ENCODE measurements around the gene AJAP1. TPM values are rescaled to one million over a fixed set of nuclear protein-coding genes. Genes with fewer than 3 reads are reported as not detected.

The AJAP1 gene
- total and polyA plus RNA-seq, 2 donors (not counting 1 experiment from before 2014, with no cell fraction given), result not detected

DNA sequence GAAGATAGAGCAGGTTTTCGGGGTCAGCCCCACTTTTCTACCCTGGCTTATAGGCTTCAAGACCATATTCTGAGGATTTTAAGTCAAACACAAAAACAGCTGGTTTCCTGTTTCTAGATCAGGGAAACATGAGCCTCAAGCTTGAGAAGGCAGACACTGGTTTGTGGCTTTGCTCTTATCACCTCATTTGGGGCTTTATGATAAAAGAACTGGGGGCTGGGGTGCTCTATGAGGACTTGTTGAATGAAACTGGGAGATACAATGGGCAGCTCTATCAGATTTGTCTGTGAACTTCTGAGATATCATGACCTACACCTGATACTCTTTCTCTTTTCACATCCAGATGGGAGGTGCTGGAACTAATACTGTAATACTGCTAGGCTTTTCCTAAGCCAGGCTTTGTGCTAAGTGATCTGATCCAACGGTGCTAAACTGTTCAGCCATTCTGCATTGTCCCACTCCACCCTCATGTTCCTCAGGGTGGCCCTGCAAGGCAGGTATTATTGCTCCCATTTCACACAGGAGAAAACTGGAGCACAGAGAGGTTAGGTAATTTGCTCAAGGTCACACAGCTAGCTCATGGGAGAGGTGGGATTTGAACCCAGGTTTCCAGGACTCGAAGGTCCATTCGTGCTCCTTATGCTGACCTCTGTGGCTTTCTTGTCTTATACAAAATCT, 6.6 kb downstream of the AJAP1 start:
- no peaks in the 10 kb centered on the region for H3K9me3 Mint-ChIP-seq (ENCODE audit: insufficient read depth)
- peaks cover 46% of the 10 kb centered on the region for H3K27me3 Mint-ChIP-seq

DNA sequence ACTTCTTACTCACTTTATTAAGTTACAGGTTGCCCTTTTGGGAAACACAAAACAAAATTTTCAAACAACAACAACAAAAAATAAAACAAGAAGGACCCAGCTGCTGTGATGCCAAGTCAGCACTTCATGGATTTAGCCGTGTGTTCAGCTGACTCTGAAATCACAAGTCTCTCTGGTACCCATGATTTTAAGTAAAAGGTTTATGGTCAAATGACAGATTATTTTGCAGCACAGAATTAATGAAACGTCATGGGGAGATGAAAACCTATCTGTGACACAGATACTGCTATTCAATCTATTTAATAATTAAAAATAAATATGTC, 7.1 kb downstream of the AJAP1 start:
- Histone ChIP-seq H3K27me3 (replicated peaks in 1 of 4; ENCODE audit: control extremely low read depth in 1 of 4, control insufficient read depth in 3 of 4, insufficient read depth in 4 of 4, low read length in 3 of 4) (peaks cover 0 to 20% (median 9%) of the 10 kb centered on the region in 4 experiments), H3K9me3 (ENCODE audit: control extremely low read depth in 1 of 3, control insufficient read depth in 2 of 3, insufficient read depth in 1 of 3, low read length in 2 of 3) (peaks cover 0 to 5% (median 0%) of the 10 kb centered on the region in 3 donors), H3K4me1 (ENCODE audit: control insufficient read depth in 2 of 2, insufficient read depth in 2 of 2, low read length in 2 of 2) (no peaks in the 10 kb centered on the region), H3K4me3 (ENCODE audit: control extremely low read depth in 1 of 5, extremely low read depth in 1 of 5, insufficient read depth in 1 of 5, low read depth in 2 of 5, low read length in 4 of 5) (no peak overlapping the region), H3K36me3 (replicated peaks in 1 of 2; ENCODE audit: control extremely low read depth in 1 of 2, control insufficient read depth in 1 of 2, extremely low read depth in 1 of 2, insufficient read depth in 2 of 2, low read length in 1 of 2) (no peaks in the 10 kb centered on the region), H3K4me2 (replicated peaks; ENCODE audit: low read depth, low read length, poor library complexity, severe bottlenecking) (no peak overlapping the region), H3K9ac (ENCODE audit: low read length) (no peak overlapping the region), H3K79me2 (ENCODE audit: control insufficient read depth, insufficient read depth, low read length) (no peaks in the 10 kb centered on the region), H3K27ac (ENCODE audit: low read length in 2 of 2) (no peak overlapping the region), H4K20me1 (ENCODE audit: control insufficient read depth, insufficient read depth, low read length, poor library complexity, severe bottlenecking) (no peaks in the 10 kb centered on the region), H2AFZ (ENCODE audit: insufficient read depth, low read depth, low read length, poor library complexity, severe bottlenecking) (no peak overlapping the region)
- H3K4me3 Mint-ChIP-seq, result no peak overlapping the region
- H3K27ac Mint-ChIP-seq, result no peak overlapping the region
- H3K27me3 Mint-ChIP-seq, result peaks cover 42% of the 10 kb centered on the region
- ATAC-seq (ENCODE audit: low read depth) (no peak), DNase-seq (no peak)
- POLR2A ChIA-PET, result no interaction called here
- intact Hi-C loops (cut with micrococcal nuclease), result no loop called here
- H3K4me1 Mint-ChIP-seq, result peaks cover 1% of the 10 kb centered on the region
- 100% methylated on average over 1 of the region's 2 CpGs for WGBS (ENCODE audit: insufficient coverage)
- CTCF ChIA-PET, result no interaction called here
- H3K9me3 Mint-ChIP-seq (ENCODE audit: insufficient read depth), result no peaks in the 10 kb centered on the region
- TF ChIP-seq CTCF (IDR thresholded peaks at IDR 0.05), result no peak
- TF ChIP-seq EZH2 (IDR thresholded peaks at IDR 0.05; ENCODE audit: borderline replicate concordance, insufficient read depth, low read depth, low read length, poor library complexity, severe bottlenecking), result no peak

More for the DNA sequence above, 6.6 kb downstream of the AJAP1 start:
- Mint-ChIP-seq H3K27ac (no peak overlapping the region), H3K4me3 (no peak overlapping the region), H3K4me1 (peaks cover 3% of the 10 kb centered on the region)
- Histone ChIP-seq H3K9ac (ENCODE audit: low read length) (no peak overlapping the region), H3K4me3 (ENCODE audit: control extremely low read depth in 1 of 5, extremely low read depth in 1 of 5, insufficient read depth in 1 of 5, low read depth in 2 of 5, low read length in 4 of 5) (no peak overlapping the region), H3K79me2 (ENCODE audit: control insufficient read depth, insufficient read depth, low read length) (no peaks in the 10 kb centered on the region), H3K4me1 (ENCODE audit: control insufficient read depth in 2 of 2, insufficient read depth in 2 of 2, low read length in 2 of 2) (no peaks in the 10 kb centered on the region), H3K4me2 (replicated peaks; ENCODE audit: low read depth, low read length, poor library complexity, severe bottlenecking) (no peak overlapping the region), H4K20me1 (ENCODE audit: control insufficient read depth, insufficient read depth, low read length, poor library complexity, severe bottlenecking) (no peaks in the 10 kb centered on the region), H3K9me3 (ENCODE audit: control extremely low read depth in 1 of 3, control insufficient read depth in 2 of 3, insufficient read depth in 1 of 3, low read length in 2 of 3) (peaks cover 0 to 5% (median 0%) of the 10 kb centered on the region in 3 donors), H3K27me3 (replicated peaks in 1 of 4; ENCODE audit: control extremely low read depth in 1 of 4, control insufficient read depth in 3 of 4, insufficient read depth in 4 of 4, low read length in 3 of 4) (peaks cover 0 to 25% (median 12%) of the 10 kb centered on the region in 4 experiments), H3K27ac (ENCODE audit: low read length in 2 of 2) (no peak overlapping the region), H2AFZ (ENCODE audit: insufficient read depth, low read depth, low read length, poor library complexity, severe bottlenecking) (no peak overlapping the region), H3K36me3 (replicated peaks in 1 of 2; ENCODE audit: control extremely low read depth in 1 of 2, control insufficient read depth in 1 of 2, extremely low read depth in 1 of 2, insufficient read depth in 2 of 2, low read length in 1 of 2) (no peaks in the 10 kb centered on the region)
- no peak for TF ChIP-seq CTCF (IDR thresholded peaks at IDR 0.05)
- TF ChIP-seq EZH2 (IDR thresholded peaks at IDR 0.05; ENCODE audit: borderline replicate concordance, insufficient read depth, low read depth, low read length, poor library complexity, severe bottlenecking), result no peak
- intact Hi-C loops (cut with micrococcal nuclease), result no loop called here
- POLR2A ChIA-PET, result no interaction called here
- 81% methylated on average over 3 of the region's 4 CpGs for WGBS (ENCODE audit: insufficient coverage)
- CTCF ChIA-PET, result no interaction called here
- ATAC-seq (ENCODE audit: low read depth), result no peak
- no peak for DNase-seq

Data from B cell (primary cell).